NCI-H2107 (cell line): ENCODE data around the gene ACSM5.
"Not testable (repeated sequence)": the region's sequence is repeated elsewhere in the genome, so short reads cannot be mapped to it uniquely, and the experiment has no call there.

Experiments used
- DNase-seq: peaks from one replicate; lab custom pipeline; 2025; lab: John Stamatoyannopoulos, UW

The ACSM5 gene

DNA sequence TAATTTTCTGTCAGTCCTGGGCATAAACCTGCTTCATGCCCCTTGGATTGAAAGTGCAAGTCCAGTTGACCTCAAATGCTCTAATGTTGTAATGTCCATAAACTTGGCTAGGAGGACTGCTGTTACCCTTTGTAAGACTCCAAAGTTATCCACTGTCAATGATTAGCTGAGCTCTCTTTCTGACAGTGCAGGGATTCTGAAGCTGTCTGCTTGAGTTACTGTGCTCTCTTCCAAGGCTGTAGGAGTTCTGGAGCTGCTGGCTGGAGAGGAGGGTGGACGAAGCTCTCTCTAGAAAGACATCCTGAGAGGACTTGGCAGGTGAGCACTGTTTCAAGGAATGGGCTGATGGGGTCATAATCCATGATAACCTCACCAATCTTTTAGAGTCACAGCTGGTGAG lies 42.0 kb downstream of the ACSM5 start, which contains the start of gene ACSM2A:
Gene ACSM2A (plus strand): TSS at position 158 of the 400 bp plus-strand sequence. CDS start 8,594 bp downstream, outside the sequence.
- not testable (repeated sequence) for DNase-seq

DNA sequence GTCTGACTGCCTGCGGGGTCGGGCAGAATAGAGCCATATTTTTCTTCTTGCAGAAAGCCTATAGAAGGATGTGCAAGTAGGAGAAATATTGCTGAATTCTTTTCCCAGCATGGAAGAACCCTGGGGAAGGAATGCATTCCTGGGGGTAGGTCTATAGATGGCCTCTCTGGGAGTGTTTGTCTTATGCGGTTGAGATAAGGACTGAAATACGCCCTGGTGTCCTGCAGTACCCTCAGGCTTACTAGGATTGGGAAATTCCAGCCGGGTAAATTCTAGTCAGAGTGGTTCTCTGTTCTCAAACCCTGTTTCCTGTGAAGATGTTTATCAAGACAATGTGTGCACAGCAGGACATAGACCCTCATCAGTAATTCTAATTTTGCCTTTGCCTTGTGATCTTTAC lies 44.3 kb downstream of the ACSM5 start:
- not testable (repeated sequence) for DNase-seq

DNA sequence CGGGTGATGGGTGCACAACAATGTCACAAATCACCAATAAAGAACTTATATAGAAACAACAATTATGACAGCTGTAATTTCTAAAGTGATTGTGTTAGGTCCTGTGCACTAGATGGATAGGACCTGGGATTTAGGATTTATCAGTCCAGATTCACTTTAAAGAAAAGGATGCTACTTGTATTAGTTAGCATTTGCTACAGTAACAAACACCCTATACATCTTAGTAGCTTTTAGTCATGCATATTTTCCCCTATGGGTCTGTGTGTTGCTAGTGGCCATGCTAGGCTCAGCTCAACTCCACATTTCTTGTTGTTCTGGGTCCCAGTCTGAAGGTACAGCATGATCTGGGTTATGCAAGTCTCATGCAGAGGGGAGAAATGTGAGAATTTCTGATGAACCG lies 49.9 kb downstream of the ACSM5 start:
- not testable (repeated sequence) for DNase-seq

DNA sequence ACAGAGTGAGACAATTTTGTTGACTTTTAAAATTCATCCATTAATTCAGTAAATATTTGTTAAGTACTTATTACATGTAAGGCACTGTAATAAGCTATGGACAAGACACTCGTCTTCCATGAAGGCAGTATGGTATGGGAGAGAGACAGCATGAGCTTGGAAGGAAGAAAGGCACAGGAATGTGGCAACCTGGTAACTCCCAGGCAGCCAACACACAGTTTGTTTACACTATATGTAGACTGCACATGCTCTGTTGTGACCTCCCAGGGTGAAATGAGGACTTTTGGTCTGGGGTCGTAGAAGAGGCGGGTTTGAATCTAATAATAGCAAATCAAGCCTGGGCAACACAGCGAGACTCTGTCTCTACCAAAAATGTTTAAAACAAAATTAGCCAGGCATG lies 51.0 kb downstream of the ACSM5 start:
- DNase-seq, result not testable (repeated sequence)

DNA sequence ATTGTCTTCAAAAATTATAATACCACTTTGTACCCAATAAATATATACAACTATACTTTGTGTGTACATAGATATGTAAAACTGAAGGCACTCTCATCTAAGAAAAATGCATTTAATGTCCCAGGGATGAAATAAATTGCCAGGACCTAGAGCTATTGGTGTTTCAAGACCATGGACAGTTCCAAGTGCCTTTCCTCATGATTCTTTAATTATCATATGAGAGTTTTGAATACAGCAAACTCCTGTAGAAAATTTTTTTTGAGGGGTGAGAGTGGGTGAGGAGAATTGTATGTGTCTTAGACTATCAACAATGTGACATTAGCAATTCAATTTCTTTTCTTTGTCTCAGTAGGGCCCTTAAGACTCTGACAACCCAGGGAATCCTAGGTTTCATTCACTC lies 59.6 kb downstream of the ACSM5 start:
- not testable (repeated sequence) for DNase-seq

DNA sequence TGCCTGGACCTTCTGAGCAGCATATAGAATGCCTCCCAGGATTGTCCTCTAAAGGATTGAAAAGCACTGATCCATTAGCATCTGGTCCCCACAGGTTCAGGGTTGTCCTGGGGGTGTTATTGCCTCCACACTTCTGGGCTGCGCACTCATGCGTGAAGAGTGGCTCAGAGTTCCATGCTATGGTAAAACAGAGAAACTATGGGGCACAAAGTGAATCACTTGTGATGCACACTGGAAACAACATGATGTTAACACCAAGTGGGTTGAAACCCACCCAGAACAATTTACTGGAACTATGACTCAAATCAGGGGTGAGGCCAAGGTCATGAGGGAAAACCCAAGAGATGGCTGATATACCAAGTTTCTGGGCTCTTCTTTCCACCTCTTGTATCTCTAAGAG lies 60.6 kb downstream of the ACSM5 start:
- DNase-seq, result not testable (repeated sequence)

DNA sequence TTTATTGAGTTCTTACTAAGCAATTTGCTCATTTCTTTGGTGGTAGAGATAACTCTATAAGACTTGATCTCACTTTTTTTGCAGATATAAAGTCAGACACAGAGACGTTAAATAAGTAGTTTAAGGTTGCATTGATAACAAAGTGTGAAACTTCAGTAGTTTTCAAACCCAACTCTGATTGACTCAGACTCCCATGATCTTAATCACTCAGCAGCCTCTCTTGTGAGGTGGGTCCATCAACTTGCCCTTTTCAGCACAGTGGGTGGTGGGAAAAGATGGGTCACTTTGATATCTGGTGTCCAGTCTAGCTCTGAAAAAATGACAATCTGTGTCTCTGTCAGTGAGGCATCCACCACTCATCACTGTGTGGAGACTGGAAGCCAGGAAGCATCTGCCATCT lies 61.4 kb downstream of the ACSM5 start:
- DNase-seq, result not testable (repeated sequence)

DNA sequence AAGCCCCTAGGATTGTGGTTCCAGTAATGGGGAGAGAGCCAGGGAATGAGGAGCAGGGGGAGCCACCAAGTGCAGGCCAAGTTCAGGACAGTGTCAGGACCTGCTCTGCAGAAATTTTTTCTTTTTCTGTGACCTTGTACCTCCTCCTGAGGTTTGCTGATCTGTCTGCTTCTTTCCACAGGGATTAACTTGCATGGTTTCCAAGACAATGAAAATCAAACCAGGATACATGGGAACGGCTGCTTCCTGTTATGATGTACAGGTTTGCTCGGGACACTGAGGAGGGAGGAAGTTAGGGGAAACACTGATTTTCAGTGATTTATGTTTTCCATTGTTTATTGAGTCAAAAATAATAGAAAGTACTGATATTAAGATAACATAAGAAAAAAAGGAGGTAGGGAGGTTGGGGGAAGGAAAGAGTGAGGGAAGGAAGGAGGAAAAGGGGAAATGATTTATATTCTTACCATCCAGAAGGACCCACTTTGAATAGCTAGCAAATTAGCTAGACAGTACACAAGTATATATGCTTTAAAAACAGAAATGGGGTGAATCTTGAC lies 67.9 kb downstream of the ACSM5 start:
- DNase-seq, result not testable (repeated sequence)

DNA sequence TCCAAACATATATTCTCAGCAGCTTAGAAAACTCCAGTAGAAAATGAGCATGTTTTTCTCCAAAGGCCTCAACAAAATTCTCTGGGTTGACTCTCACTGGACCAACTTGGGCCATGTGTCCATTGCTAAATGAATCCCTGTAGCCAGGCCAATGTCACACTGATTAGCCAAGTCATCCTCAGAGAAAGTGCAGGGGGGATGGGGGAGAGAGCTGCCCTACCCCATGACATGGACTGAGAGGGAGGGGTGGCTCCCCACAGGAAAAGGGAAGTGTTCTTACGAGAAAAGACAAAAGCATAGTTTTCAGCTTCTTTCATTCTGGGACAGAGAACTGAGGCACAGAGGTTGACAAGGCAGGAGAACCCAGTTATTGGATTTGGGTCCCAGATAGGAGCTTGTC lies 74.7 kb downstream of the ACSM5 start:
- not testable (repeated sequence) for DNase-seq

DNA sequence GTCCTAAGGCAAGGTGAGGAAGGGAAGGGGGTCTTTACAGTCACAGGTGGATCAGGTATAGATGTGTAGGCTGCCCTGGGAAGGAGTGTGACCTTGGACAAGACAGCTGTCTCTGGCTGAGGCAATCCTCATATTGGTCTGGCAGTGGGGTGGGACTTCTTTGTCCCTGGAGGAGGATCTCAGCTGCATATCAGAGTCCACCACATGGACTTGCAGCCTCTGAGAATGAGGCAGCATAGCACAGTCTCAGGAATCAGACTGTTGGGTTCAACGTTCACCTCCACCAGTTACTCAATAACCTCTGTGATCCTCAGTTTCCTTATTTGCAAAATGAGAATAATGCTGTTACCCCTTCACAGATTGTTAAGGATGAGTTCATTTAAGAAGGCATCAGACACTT lies 75.4 kb downstream of the ACSM5 start:
- DNase-seq, result no peak

DNA sequence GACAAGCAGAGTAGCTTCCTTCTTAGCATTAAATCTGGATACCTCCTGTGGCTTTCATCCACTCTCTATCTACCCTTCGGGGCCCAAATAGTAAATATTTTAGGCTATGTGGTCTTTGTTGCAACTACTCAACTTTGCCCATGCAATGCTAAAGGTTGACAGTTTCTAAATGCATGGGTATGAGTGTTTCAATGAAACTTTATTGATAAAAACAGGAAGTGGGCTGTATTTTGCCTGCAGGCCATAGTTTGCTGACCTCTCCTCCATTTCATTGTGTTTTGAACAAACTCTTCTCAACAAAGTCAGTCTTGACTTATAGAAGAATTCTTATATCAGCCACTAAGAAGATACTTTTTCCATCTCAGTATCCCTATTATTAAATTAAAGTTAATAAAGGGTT lies 76.1 kb downstream of the ACSM5 start:
- DNase-seq, result no peak
